GM15510 (cell line): ENCODE measurements around the gene SYT6.

Source experiments
- POLR2A ChIP-seq: IDR thresholded peaks from 3 replicates; pipeline ENCODE4 v1.6.1; 2011; ENCODE audit warnings: borderline replicate concordance; ENCODE audit not compliant: insufficient read length; ENCODE audit errors: extremely low read depth

SYT6 gene

GRCh38 chr1:114134518-114134917 lies 19.2 kb downstream of the SYT6 start:
- no peak for TF ChIP-seq POLR2A

- TF ChIP-seq POLR2A: no peak
Observed at GRCh38 chr1:114133129-114133528, 20.5 kb downstream of the SYT6 start.

- TF ChIP-seq POLR2A: no peak
Observed at GRCh38 chr1:114131526-114132220, 22.0 kb downstream of the SYT6 start.

GRCh38 chr1:114130846-114131525 lies 22.7 kb downstream of the SYT6 start:
- no peak for TF ChIP-seq POLR2A

- no peak for TF ChIP-seq POLR2A
Observed at GRCh38 chr1:114130213-114130612, 23.5 kb downstream of the SYT6 start.

GRCh38 chr1:114128293-114128692 lies 25.4 kb downstream of the SYT6 start:
- TF ChIP-seq POLR2A: no peak

- no peak for TF ChIP-seq POLR2A
Observed at GRCh38 chr1:114126261-114127095, 27.2 kb downstream of the SYT6 start.

- no peak for TF ChIP-seq POLR2A
Observed at GRCh38 chr1:114124644-114125043, 29.0 kb downstream of the SYT6 start.

GRCh38 chr1:114122941-114123618 lies 30.6 kb downstream of the SYT6 start:
- no peak for TF ChIP-seq POLR2A

- TF ChIP-seq POLR2A: no peak
Observed at GRCh38 chr1:114118351-114118990, 35.2 kb downstream of the SYT6 start.

GRCh38 chr1:114117654-114118053 lies 36.0 kb downstream of the SYT6 start:
- no peak for TF ChIP-seq POLR2A

GRCh38 chr1:114116086-114116485 lies 37.6 kb downstream of the SYT6 start:
- no peak for TF ChIP-seq POLR2A

GRCh38 chr1:114114185-114115094 lies 39.2 kb downstream of the SYT6 start:
- no peak for TF ChIP-seq POLR2A
